ENCODE data around the gene SLC41A2.

The SLC41A2 gene

DNA sequence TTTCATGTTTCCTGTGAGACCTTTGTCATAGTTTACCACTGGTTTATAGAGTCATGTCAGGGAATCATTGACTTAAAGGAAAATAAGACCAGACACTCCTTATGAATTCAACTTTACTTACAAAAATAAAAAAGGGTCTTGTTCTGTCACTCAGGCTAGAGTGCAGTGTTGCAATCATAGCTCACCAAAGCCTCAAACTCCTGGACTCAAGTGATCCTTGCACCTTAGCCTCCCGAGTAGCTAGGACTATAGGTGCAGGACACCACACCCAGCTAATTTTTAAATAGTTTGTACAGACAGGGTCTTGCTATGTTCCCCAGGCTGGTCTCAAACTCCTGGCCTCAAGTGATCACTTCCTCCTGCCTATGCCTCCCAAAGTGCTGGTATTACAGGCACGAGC, 19.0 kb downstream of the SLC41A2 start:
- TF ChIP-seq CTCF (IDR thresholded peaks at IDR 0.05) = no peak
- Mint-ChIP-seq H3K36me3 (ENCODE audit: low read depth) (no peaks in the 10 kb centered on the region), H3K27me3 (ENCODE audit: low read depth, poor library complexity) (peaks cover 15% of the 10 kb centered on the region), H3K4me3 (no peak overlapping the region), H3K4me1 (peaks cover 4% of the 10 kb centered on the region), H3K9me3 (peaks cover 19% of the 10 kb centered on the region), H3K27ac (no peak overlapping the region)
- DNase-seq = no peak

- Mint-ChIP-seq H3K36me3 (ENCODE audit: low read depth) (no peaks in the 10 kb centered on the region), H3K9me3 (peaks cover 11% of the 10 kb centered on the region), H3K27me3 (ENCODE audit: low read depth, poor library complexity) (peaks cover 15% of the 10 kb centered on the region), H3K4me1 (peaks cover 4% of the 10 kb centered on the region), H3K4me3 (no peak overlapping the region), H3K27ac (no peak overlapping the region)
- no peak for DNase-seq
- no peak for TF ChIP-seq CTCF (IDR thresholded peaks at IDR 0.05)
Measured at GRCh38 chr12:104938371-104938770, 19.7 kb downstream of the SLC41A2 start.

DNA sequence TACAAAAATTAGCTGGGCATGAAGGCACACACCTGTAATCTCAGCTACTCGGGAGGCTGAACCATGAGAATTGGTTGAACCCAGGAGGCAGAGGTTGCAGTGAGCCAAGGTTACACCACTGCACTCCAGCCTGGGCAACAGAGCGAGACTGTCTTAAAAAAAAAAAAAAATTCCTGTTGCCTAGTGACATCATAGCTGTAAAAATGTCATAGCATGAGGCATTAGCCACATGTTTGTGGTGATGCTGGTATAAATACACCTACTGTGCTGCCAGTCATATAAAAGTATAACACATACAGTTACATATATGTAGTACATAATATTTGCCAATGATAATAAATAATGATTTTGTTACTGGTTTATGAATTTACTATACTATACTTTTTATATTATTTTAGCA, 22.2 kb downstream of the SLC41A2 start:
- Mint-ChIP-seq H3K4me3 (no peak overlapping the region), H3K36me3 (ENCODE audit: low read depth) (no peaks in the 10 kb centered on the region), H3K4me1 (peaks cover 4% of the 10 kb centered on the region), H3K27me3 (ENCODE audit: low read depth, poor library complexity) (peaks cover 9% of the 10 kb centered on the region), H3K27ac (no peak overlapping the region), H3K9me3 (no peaks in the 10 kb centered on the region)
- no peak for TF ChIP-seq CTCF (IDR thresholded peaks at IDR 0.05)
- no peak for DNase-seq

DNA sequence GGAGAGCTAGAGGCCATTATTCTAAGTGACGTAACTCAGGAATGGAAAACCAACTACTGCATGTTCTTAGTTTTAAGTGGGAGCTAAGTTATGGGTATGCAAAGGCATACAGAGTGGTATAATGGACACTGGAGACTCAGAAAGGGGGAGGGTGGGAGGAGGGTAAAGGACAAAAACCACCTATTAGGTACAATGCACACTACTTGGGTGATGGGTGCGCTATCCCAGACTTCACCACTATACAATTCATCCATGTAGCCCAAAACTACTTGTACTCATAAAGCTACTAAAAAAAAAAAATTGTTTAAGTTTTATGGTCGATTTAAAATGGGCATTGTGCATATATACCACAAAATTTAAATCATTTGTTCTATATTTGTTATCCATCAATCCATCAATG, 24.3 kb downstream of the SLC41A2 start:
- DNase-seq = no peak
- Mint-ChIP-seq H3K9me3 (no peaks in the 10 kb centered on the region), H3K27me3 (ENCODE audit: low read depth, poor library complexity) (peaks cover 12% of the 10 kb centered on the region), H3K27ac (no peak overlapping the region), H3K4me3 (no peak overlapping the region), H3K4me1 (peaks cover 4% of the 10 kb centered on the region), H3K36me3 (ENCODE audit: low read depth) (no peaks in the 10 kb centered on the region)
- no peak for TF ChIP-seq CTCF (IDR thresholded peaks at IDR 0.05)

- no peak for TF ChIP-seq CTCF (IDR thresholded peaks at IDR 0.05)
- Mint-ChIP-seq H3K27ac (no peak overlapping the region), H3K36me3 (ENCODE audit: low read depth) (no peaks in the 10 kb centered on the region), H3K4me3 (no peak overlapping the region), H3K9me3 (no peaks in the 10 kb centered on the region), H3K27me3 (ENCODE audit: low read depth, poor library complexity) (peaks cover 9% of the 10 kb centered on the region), H3K4me1 (peaks cover 4% of the 10 kb centered on the region)
- no peak for DNase-seq
Measured at GRCh38 chr12:104933128-104933527, 25.0 kb downstream of the SLC41A2 start.

DNA sequence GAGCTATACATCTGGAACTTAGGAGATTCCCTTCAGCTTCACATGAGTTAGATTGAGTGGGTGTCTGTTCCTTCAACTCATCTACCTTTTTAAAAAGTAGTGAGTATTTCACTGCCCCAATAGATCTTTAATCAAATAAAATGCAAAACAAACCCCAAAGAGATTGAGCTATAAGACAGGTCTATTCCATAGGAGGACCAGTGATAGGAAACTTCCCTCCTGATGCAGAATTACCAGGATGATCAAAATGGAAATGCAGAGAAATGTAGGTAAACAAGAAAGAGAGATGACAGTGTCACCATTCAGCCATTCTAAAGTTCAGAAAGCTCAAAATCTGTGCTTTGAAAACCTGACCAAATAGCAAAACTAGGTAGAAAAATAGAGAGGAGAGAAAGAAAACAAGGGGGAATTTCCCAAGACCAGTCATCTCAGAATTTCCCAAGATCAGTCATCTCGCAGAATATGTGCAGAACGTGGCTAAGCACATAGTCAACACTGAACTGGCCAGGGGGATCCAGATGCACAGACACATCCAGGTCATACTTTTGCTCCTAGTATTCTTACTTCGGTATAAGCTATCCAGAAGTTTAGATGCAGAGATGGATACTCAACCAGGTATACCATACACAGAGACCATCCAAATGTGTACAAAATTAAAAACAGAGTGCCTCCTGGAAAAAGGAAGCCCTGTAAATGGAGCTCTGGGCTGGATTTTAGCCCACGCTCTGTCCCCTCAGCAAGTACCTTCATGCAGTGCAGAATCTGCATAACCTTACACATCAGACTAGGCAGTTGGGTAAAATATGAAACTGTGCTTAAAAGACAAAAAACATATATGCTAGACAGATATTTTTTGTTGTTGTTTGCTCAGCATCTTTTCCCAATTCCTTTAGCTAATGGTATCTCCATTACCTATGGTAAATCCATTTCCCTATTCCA, 27.4 kb downstream of the SLC41A2 start:
- TF ChIP-seq CTCF (IDR thresholded peaks at IDR 0.05) = no peak
- H3K36me3 Mint-ChIP-seq (ENCODE audit: low read depth) = no peaks in the 10 kb centered on the region
- H3K27ac Mint-ChIP-seq = no peak overlapping the region
- no peak overlapping the region for H3K4me3 Mint-ChIP-seq
- DNase-seq = no peak
- no peaks in the 10 kb centered on the region for H3K4me1 Mint-ChIP-seq
- no peaks in the 10 kb centered on the region for H3K9me3 Mint-ChIP-seq
- peaks cover 3% of the 10 kb centered on the region for H3K27me3 Mint-ChIP-seq (ENCODE audit: low read depth, poor library complexity)
